HepG2 (cell line): ENCODE measurements around the gene INKA2. TPM values are rescaled to one million over a fixed set of nuclear protein-coding genes. Genes with fewer than 3 reads are reported as not detected.
A peak's percentile ranks its signal among the peaks of the same experiment; 100 is the strongest.

ENCODE experiments used
- CREB3 ChIP-seq: sonication (generic); formaldehyde crosslinking; IDR thresholded peaks from 2 replicates; pipeline ENCODE4 v1.5.0; 2020; ENCODE audit warnings: missing genetic modification reagents
- DR1 ChIP-seq: sonication (generic); formaldehyde crosslinking; IDR thresholded peaks from 2 replicates; pipeline ENCODE4 v1.8.0; 2021; ENCODE audit warnings: mild to moderate bottlenecking, missing genetic modification reagents, inconsistent platforms
- ETV6 ChIP-seq: sonication (generic); formaldehyde crosslinking; conservative IDR thresholded peaks from 2 replicates; pipeline ENCODE4 v1.4.0; 2020; ENCODE audit warnings: missing genetic modification reagents
- GPN1 ChIP-seq: sonication (generic); formaldehyde crosslinking; IDR thresholded peaks from 2 replicates; pipeline ENCODE4 v1.5.1; 2020; ENCODE audit warnings: missing genetic modification reagents, borderline replicate concordance
- HNF1A ChIP-seq, 2 experiments: sonication (generic) in 1 of 2; formaldehyde crosslinking in 1 of 2; IDR thresholded peaks; 2 replicates each; pipeline versions ENCODE4 v1.4.0 to v1.6.1; 2016 to 2020; ENCODE audit warnings: borderline replicate concordance in 1 of 2, low read depth in 1 of 2, mild to moderate bottlenecking in 1 of 2, missing genetic modification reagents in 1 of 2
- IKZF5 ChIP-seq: IDR thresholded peaks from 2 replicates; pipeline ENCODE4 v1.6.1; 2018; ENCODE audit warnings: missing genetic modification reagents, mild to moderate bottlenecking, missing compliant biosample characterization
- JDP2 ChIP-seq: sonication (generic); formaldehyde crosslinking; IDR thresholded peaks from 2 replicates; pipeline ENCODE4 v1.8.1; 2022; ENCODE audit warnings: missing genetic modification reagents, borderline replicate concordance
- KAT8 ChIP-seq: IDR thresholded peaks from 2 replicates; pipeline ENCODE4 v1.6.1; 2016; ENCODE audit warnings: missing genetic modification reagents, missing compliant biosample characterization
- MZF1 ChIP-seq: sonication (generic); formaldehyde crosslinking; IDR thresholded peaks from 2 replicates; pipeline ENCODE4 v1.8.1; 2023; ENCODE audit warnings: mild to moderate bottlenecking, missing genetic modification reagents, borderline replicate concordance
- SALL2 ChIP-seq: sonication (generic); formaldehyde crosslinking; IDR thresholded peaks from 2 replicates; pipeline ENCODE4 v1.8.1; 2023; ENCODE audit warnings: mild to moderate bottlenecking, missing genetic modification reagents, inconsistent platforms
- STAG1 ChIP-seq: sonication (generic); formaldehyde crosslinking; IDR thresholded peaks from 2 replicates; pipeline ENCODE4 v1.4.0; 2020; ENCODE audit warnings: missing genetic modification reagents
- ZEB1 ChIP-seq: IDR thresholded peaks from 2 replicates; pipeline ENCODE4 v1.6.1; 2012; ENCODE audit warnings: mild to moderate bottlenecking, low read depth, inconsistent platforms; ENCODE audit not compliant: insufficient replicate concordance
- ZFP36 ChIP-seq: fragments of 150-350 bp; IDR thresholded peaks from 2 replicates; pipeline ENCODE4 v1.6.1; 2018; ENCODE audit warnings: borderline replicate concordance, low read length, low read depth; ENCODE audit not compliant: partially characterized antibody
- ZNF160 ChIP-seq: sonication (generic); formaldehyde crosslinking; IDR thresholded peaks from 2 replicates; pipeline ENCODE4 v1.8.0; 2022; ENCODE audit warnings: mild to moderate bottlenecking, inconsistent platforms, missing genetic modification reagents
- ZNF235 ChIP-seq: sonication (generic); formaldehyde crosslinking; IDR thresholded peaks from 2 replicates; pipeline ENCODE4 v1.8.1; 2023; ENCODE audit warnings: mild to moderate bottlenecking, missing genetic modification reagents, borderline replicate concordance
- ZNF256 ChIP-seq: sonication (generic); formaldehyde crosslinking; conservative IDR thresholded peaks from 2 replicates; pipeline ENCODE4 v1.4.0; 2020; ENCODE audit warnings: missing genetic modification reagents
- ZNF335 ChIP-seq: sonication (generic); formaldehyde crosslinking; IDR thresholded peaks from 2 replicates; pipeline ENCODE4 v1.4.0; 2020; ENCODE audit warnings: missing genetic modification reagents
- ZNF549 ChIP-seq: sonication (generic); formaldehyde crosslinking; IDR thresholded peaks from 2 replicates; pipeline ENCODE4 v1.5.0; 2020; ENCODE audit warnings: missing genetic modification reagents
- ZNF619 ChIP-seq: sonication (generic); formaldehyde crosslinking; IDR thresholded peaks from 2 replicates; pipeline ENCODE4 v1.4.0; 2020; ENCODE audit warnings: mild to moderate bottlenecking, missing genetic modification reagents
- ZNF720 ChIP-seq: sonication (generic); formaldehyde crosslinking; IDR thresholded peaks from 2 replicates; pipeline ENCODE4 v1.4.0; 2020; ENCODE audit warnings: missing genetic modification reagents
- polyA plus RNA-seq, 8 experiments: library from polyadenylated mRNA; depleted of rRNA in 3 of 8; stranded (reverse) in 7 of 8; unstranded in 1 of 8; fragments of >200 nt; fragmentation: Illumina TruSeq in 4 of 8; extraction: Trizol in 4 of 8; gene quantifications; 2 replicates each; pipeline versions ENCODE4 v1.2.1 to v1.2.3, GENCODE V29; 2011 to 2016; ENCODE audit warnings: low read depth in 4 of 8, missing spikeins in 1 of 8, mixed read lengths in 1 of 8; ENCODE audit not compliant: insufficient read depth in 1 of 8
- total RNA-seq, 5 experiments: library from RNA; depleted of rRNA; stranded (reverse); fragments of >200 nt; fragmentation: Illumina TruSeq; extraction: Trizol; gene quantifications; 2 replicates each; pipeline ENCODE4 v1.2.3, GENCODE V29; 2016; ENCODE audit warnings: low read depth in 1 of 5
- TF ChIP-seq, protein P1 (sequence below): sonication (generic); formaldehyde crosslinking; IDR thresholded peaks from 2 replicates; pipeline ENCODE4 v1.4.0; 2020; ENCODE audit warnings: missing genetic modification reagents

INKA2 gene
- total and polyA plus RNA-seq, 2 of the 13 experiments (the other 11 are each of a cell fraction or from before 2014, with no cell fraction given), result 2.6 to 4.6 TPM

DNA sequence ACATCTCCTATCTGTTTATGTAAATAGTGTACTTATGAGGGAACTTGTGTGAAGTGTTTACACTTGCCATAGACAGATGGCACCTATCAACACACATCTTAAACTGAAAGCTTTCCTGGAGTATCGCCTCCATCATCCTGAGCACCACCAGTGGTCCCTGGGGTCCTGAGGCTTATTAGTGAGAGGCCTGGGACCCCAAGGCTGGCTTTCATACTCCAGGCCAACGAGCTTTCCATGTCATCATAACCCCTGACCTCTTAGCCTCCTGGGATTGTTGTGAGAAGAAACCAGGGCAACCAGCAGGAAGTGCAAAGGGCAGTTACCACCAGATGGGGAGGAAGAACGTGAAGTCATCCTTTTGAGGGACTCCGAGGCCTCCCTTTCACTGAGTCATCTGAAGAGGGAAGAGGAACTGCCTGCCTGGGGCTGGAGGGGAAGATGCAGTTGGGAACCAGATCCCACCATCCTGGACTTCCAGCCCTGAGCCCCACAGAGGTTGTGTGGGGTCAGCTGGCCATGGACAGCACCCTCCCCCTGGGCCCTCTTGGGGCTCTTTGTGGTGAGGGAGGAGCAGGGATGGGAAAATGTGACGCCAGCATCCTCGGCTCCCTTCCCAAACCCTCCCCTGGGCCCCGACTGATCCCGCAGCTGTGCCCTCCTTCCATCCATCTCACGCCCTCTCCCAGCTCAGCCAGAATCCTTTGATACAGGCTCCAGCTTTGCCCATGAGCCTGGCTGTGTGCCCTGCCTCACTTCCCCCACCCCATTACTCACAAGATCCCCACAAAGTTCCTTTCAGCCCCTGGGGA lies 5.8 kb downstream of the INKA2 start (continued):
- TF ChIP-seq GPN1 (CRISPR knock-in tag), result no peak
- TF ChIP-seq ZNF549 (CRISPR knock-in tag), result no peak
- TF ChIP-seq ZFP36, result no peak
- TF ChIP-seq SALL2 (CRISPR knock-in tag), result no peak
- 0 out of 2 replicates have a peak, but pooled peaks have one; percentile 52 for TF ChIP-seq ZNF335 (CRISPR knock-in tag)
- no peak for TF ChIP-seq ZNF720 (CRISPR knock-in tag)
- TF ChIP-seq IKZF5 (CRISPR knock-in tag), result peak; percentile 49; the same call in 1 of the 2 replicates
- no peak for TF ChIP-seq ZEB1
- no peak for TF ChIP-seq STAG1 (CRISPR knock-in tag)
- TF ChIP-seq, protein P1, sequence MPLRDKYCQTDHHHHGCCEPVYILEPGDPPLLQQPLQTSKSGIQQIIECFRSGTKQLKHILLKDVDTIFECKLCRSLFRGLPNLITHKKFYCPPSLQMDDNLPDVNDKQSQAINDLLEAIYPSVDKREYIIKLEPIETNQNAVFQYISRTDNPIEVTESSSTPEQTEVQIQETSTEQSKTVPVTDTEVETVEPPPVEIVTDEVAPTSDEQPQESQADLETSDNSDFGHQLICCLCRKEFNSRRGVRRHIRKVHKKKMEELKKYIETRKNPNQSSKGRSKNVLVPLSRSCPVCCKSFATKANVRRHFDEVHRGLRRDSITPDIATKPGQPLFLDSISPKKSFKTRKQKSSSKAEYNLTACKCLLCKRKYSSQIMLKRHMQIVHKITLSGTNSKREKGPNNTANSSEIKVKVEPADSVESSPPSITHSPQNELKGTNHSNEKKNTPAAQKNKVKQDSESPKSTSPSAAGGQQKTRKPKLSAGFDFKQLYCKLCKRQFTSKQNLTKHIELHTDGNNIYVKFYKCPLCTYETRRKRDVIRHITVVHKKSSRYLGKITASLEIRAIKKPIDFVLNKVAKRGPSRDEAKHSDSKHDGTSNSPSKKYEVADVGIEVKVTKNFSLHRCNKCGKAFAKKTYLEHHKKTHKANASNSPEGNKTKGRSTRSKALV (CRISPR knock-in tag), result no peak
- peak; percentile 54; the same call in 1 of the 2 replicates for TF ChIP-seq ETV6 (CRISPR knock-in tag)
- peak; percentile 53 for TF ChIP-seq KAT8 (CRISPR knock-in tag)
- no peak for TF ChIP-seq HNF1A (IDR thresholded peaks at IDR 0.05; ENCODE audit: low read depth)
- TF ChIP-seq HNF1A (CRISPR knock-in tag; IDR thresholded peaks at IDR 0.05; ENCODE audit: borderline replicate concordance), result no peak
- TF ChIP-seq ZNF619 (CRISPR knock-in tag), result no peak
- no peak for TF ChIP-seq JDP2 (CRISPR knock-in tag)
- no peak for TF ChIP-seq ZNF160
- no peak for TF ChIP-seq MZF1 (CRISPR knock-in tag)
- no peak for TF ChIP-seq CREB3 (CRISPR knock-in tag)
- no peak for TF ChIP-seq DR1
- TF ChIP-seq ZNF235 (CRISPR knock-in tag), result no peak
- no peak for TF ChIP-seq ZNF256 (CRISPR knock-in tag)
